ENCODE data around the gene ABHD18. TPM values are rescaled to one million over a fixed set of nuclear protein-coding genes. Genes with fewer than 3 reads are reported as not detected.
"Not testable (repeated sequence)": the region's sequence is repeated elsewhere in the genome, so short reads cannot be mapped to it uniquely, and the experiment has no call there.

The ABHD18 gene
- total RNA-seq, 3 donors from 2014 or later = 7.9 to 11.1 (median 8.5) TPM

DNA sequence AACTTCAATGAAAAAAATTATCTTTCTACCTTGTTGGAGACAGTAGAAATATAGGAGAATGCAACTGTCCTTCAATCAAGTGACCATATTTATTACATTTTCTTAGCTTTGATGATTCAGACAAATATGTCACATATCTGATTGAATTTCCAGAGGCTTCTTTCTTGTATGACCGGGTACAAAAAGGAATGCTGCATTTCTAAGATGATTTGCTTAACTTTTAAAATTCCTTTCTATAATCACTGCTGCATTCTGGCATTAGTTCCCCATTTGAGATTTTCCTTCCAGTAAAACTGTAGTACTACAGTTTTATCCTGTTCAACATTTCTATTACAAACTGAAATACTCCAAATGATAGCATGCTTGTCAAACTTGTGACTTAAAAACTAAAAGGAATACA lies 5.4 kb upstream of the ABHD18 start:
- intact Hi-C loops (cut with DNase I; ENCODE audit: low total_unique reads) = no loop called here
- H3K27ac ChIP-seq = no peak overlapping the region
- no peaks in the 10 kb centered on the region for H3K9me3 ChIP-seq
- no peak for DNase-seq (ENCODE audit: low spot score in 2 of 2)
- H3K4me3 ChIP-seq = no peak overlapping the region
- H3K36me3 ChIP-seq = no peaks in the 10 kb centered on the region
- TF ChIP-seq POLR2AphosphoS5 (IDR thresholded peaks at IDR 0.05) (no peak), POLR2A (IDR thresholded peaks at IDR 0.05) (no peak)
- TF ChIP-seq, protein P1, sequence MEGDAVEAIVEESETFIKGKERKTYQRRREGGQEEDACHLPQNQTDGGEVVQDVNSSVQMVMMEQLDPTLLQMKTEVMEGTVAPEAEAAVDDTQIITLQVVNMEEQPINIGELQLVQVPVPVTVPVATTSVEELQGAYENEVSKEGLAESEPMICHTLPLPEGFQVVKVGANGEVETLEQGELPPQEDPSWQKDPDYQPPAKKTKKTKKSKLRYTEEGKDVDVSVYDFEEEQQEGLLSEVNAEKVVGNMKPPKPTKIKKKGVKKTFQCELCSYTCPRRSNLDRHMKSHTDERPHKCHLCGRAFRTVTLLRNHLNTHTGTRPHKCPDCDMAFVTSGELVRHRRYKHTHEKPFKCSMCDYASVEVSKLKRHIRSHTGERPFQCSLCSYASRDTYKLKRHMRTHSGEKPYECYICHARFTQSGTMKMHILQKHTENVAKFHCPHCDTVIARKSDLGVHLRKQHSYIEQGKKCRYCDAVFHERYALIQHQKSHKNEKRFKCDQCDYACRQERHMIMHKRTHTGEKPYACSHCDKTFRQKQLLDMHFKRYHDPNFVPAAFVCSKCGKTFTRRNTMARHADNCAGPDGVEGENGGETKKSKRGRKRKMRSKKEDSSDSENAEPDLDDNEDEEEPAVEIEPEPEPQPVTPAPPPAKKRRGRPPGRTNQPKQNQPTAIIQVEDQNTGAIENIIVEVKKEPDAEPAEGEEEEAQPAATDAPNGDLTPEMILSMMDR (IDR thresholded peaks at IDR 0.05) = no peak
- no peaks in the 10 kb centered on the region for H3K4me1 ChIP-seq
- H3K27me3 ChIP-seq = no peaks in the 10 kb centered on the region

DNA sequence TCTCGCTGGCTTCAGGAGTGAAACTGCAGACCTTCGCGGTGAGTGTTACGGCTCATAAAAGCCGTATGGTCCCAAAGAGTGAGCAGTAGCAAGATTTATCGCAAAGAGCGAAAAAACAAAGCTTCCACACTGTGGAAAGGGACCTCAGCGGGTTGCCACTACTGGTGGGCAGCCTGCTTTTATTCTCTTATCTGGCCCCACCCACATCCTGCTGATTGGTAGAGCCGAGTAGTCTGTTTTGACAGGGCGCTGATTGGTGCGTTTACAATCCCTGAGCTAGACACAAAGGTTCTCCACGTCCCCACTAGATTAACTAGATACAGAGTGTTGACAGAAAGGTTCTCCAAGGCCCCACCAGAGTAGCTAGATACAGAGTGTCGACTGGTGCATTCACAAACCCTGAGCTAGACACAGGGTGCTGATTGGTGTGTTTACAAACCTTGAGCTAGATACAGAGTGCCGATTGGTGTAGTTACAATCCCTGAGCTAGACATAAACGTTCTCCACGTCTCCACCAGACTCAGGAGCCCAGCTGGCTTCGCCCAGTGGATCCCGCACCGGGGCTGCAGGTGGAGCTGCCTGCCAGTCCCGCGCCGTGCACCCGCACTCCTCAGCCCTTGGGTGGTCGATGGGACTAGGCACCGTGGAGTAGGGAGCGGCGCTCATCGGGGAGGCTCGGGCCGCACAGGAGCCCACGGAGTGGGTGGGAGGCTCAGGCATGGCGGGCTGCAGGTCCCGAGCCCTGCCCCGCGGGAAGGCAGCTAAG lies 1.4 kb upstream of the ABHD18 start:
- H3K4me1 ChIP-seq; H3K36me3 ChIP-seq; DNase-seq (ENCODE audit: low spot score in 2 of 2); H3K9me3 ChIP-seq; intact Hi-C loops (cut with DNase I; ENCODE audit: low total_unique reads); H3K27me3 ChIP-seq: not testable (repeated sequence)
- H3K4me3 ChIP-seq = peak overlapping the region; percentile 80 to 96 (median 91)
- H3K27ac ChIP-seq = peak overlapping the region; percentile 91 to 95

DNA sequence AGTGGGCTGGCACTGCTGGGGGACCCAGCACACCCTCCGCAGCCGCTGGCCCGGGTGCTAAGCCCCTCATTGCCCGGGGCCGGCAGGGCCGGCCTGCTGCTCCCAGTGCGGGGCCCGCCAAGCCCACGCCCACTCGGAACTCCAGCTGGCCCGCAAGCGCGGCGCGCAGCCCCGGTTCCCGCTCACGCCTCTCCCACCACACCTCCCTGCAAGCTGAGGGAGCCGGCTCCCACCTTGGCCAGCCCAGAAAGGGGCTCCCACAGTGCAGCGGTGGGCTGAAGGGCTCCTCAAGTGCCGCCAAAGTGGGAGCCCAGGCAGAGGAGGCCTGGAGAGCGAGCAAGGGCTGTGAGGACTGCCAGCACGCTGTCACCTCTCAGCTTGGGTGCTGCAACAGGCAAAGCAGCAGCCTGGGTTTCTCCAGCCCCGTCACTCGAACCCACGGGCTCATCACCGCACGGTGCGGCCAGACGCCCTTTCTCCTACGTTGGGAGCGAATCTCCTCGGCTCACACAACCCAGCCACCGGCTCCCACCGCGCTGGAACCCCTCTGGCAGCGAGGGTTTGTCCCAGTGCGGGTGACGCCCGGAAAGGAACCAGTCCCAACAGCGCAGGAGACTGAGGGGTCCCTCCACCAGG lies 662 bp upstream of the ABHD18 start:
- intact Hi-C loops (cut with DNase I; ENCODE audit: low total_unique reads); DNase-seq (ENCODE audit: low spot score in 2 of 2): not testable (repeated sequence)

DNA sequence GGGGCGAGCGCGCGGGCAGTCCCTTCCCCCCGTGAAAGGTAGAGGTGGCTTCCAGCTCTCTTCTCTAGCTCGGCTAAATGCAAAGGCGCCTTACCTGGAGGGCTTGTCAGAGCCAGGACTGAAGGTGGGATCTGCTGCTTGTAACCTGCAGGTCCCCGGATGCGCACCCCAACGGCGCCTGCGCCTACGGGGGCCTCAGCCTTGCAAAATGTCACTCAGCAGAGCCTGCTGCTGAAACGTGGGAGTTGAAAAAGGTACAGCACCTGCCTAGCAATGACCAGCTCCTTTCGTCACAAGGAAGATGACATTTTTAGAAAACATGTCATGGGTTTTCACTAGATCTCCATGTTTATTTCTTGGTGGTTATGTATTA lies 583 bp downstream of the ABHD18 start:
- DNase-seq (ENCODE audit: low spot score in 2 of 2) = peak in 1 of 2 donors; percentile 40

More for the DNA sequence above, 662 bp upstream of the ABHD18 start:
- not testable (repeated sequence) for H3K9me3 ChIP-seq, H3K36me3 ChIP-seq, H3K27me3 ChIP-seq, H3K4me1 ChIP-seq
- Histone ChIP-seq H3K27ac (peak overlapping the region; percentile 91 to 95), H3K4me3 (peak overlapping the region; percentile 80 to 96 (median 91))

DNA sequence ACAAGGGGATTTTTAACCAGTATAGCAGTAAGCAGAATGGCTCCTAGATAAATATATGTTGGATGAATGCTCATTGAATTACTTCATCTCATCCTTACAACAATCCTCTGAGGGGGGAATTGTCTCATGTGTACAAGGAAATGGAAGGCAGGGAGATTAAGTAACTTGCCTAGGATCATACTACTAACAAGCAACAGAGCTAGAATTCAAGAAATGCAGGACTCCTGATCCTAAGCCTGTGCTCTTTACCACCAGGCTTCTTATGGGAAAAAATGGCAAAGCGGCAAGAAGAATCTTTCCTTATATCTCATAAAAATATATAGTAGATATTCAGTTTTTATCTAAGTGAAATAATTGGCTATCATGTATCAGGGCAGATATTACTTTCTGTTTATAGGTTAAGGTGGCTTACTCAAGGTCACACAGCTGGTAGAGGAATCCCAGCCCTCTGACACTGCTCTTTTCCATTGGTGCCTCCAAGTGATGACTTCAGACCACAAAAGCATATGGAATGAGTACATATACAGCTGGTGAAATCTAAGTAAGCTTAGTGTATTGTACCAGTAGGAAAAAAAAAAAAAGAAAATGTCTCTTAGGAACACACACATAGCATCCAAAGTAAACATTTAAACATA lies 2.1 kb downstream of the ABHD18 start:
- Histone ChIP-seq H3K27ac (no peak overlapping the region), H3K4me1 (no peaks in the 10 kb centered on the region), H3K36me3 (no peaks in the 10 kb centered on the region), H3K9me3 (no peaks in the 10 kb centered on the region), H3K27me3 (no peaks in the 10 kb centered on the region), H3K4me3 (no peak overlapping the region)
- intact Hi-C loops (cut with DNase I; ENCODE audit: low total_unique reads) = no loop called here
- TF ChIP-seq POLR2AphosphoS5 (IDR thresholded peaks at IDR 0.05) (no peak), POLR2A (IDR thresholded peaks at IDR 0.05) (no peak)
- TF ChIP-seq, protein P1 (IDR thresholded peaks at IDR 0.05) = no peak
- no peak for DNase-seq (ENCODE audit: low spot score in 2 of 2)

More for the DNA sequence above, 583 bp downstream of the ABHD18 start:
- Histone ChIP-seq H3K27me3 (no peaks in the 10 kb centered on the region), H3K9me3 (no peaks in the 10 kb centered on the region), H3K4me3 (peak overlapping the region; percentile 80 to 96 (median 91)), H3K4me1 (no peaks in the 10 kb centered on the region), H3K27ac (peak overlapping the region; percentile 91 to 95), H3K36me3 (no peaks in the 10 kb centered on the region)
- TF ChIP-seq, protein P1 (IDR thresholded peaks at IDR 0.05) = no peak
- TF ChIP-seq POLR2A (IDR thresholded peaks at IDR 0.05) (no peak), POLR2AphosphoS5 (IDR thresholded peaks at IDR 0.05) (no peak)
- intact Hi-C loops (cut with DNase I; ENCODE audit: low total_unique reads) = no loop called here

DNA sequence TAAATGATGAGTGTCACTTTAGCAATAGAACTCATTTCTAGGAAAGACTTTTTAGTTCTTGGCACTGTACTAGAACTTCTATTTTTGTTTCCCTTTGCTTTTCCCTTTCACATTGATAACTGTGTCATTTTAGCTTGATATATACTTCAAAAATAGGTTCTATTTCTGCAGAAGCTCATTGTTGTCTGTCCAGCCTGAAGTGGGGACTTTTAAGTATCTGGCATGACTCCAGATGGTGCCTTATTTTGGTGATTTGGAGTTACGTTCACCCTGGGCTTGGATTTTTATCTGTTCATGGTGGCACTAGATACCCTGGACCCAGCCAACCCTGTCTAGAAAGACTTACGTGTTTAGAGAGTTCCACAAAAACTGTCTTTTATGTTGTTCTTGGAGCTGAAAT lies 3.4 kb downstream of the ABHD18 start:
- no peak for DNase-seq (ENCODE audit: low spot score in 2 of 2)
- Histone ChIP-seq H3K36me3 (no peaks in the 10 kb centered on the region), H3K9me3 (no peaks in the 10 kb centered on the region), H3K27me3 (no peaks in the 10 kb centered on the region), H3K4me1 (no peaks in the 10 kb centered on the region), H3K4me3 (no peak overlapping the region), H3K27ac (no peak overlapping the region)
- intact Hi-C loops (cut with DNase I; ENCODE audit: low total_unique reads) = no loop called here
- TF ChIP-seq, protein P1 (IDR thresholded peaks at IDR 0.05) = no peak
- no peak for TF ChIP-seq POLR2AphosphoS5 (IDR thresholded peaks at IDR 0.05)
- TF ChIP-seq POLR2A (IDR thresholded peaks at IDR 0.05) = no peak

DNA sequence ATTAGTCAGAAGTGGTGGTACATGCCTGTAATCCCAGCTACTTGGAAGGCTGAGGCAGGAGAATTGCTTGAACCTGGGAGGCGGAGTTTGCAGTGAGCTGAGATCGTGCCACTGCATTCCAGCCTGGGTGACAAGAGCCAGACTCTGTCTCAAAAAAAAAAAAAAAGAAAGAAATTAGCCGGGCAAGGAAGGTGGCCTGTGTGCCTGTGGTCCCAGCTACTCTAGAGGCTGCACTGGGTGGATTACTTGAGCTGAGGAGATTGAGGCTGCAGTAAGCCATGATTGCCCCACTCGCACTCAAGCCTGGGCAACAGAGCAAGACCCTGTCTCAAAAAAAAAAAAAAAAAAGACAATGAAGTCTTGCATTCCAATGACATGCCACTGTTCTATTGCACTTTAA lies 5.7 kb downstream of the ABHD18 start:
- H3K9me3 ChIP-seq; DNase-seq (ENCODE audit: low spot score in 2 of 2); H3K27ac ChIP-seq; H3K4me1 ChIP-seq; intact Hi-C loops (cut with DNase I; ENCODE audit: low total_unique reads); H3K4me3 ChIP-seq; H3K36me3 ChIP-seq; H3K27me3 ChIP-seq: not testable (repeated sequence)
